ENCODE data around the gene TMC1.

DNA sequence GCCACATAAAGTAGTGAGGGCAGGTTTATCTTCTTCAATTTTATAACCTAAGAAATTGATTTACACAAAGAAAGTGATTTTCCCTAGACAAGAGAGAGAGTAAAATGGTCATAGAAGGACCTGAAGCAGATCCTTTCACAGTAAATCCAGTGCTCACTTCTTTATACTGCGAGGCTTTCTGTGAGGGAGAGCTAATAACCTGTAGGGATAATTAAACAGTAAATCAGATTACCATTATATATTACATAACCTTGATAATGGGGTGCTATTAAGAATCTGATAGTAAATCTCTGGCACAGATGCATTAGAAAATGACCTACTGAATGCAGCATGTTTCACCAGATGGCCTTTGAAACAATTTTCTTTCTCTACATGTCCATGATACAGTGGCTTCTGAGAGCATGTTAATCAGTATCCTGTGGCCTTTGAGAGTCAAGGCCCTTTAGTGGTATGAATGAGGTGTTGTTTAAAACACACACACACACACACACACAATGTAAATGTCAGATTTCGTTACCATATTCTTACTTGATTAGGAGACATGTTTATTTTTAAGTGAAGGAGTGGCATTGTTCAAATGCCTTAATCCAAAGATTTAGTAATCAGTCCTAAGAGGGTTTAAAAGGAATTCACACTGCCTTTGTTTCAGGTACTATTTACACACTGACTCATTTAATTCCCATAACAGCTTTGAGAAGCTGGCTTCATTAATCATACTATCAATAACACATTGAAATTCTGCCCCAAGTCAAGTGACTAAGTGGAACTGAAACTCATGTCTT is 306.7 kb downstream of the TMC1 start:
- TF ChIP-seq, protein P1, sequence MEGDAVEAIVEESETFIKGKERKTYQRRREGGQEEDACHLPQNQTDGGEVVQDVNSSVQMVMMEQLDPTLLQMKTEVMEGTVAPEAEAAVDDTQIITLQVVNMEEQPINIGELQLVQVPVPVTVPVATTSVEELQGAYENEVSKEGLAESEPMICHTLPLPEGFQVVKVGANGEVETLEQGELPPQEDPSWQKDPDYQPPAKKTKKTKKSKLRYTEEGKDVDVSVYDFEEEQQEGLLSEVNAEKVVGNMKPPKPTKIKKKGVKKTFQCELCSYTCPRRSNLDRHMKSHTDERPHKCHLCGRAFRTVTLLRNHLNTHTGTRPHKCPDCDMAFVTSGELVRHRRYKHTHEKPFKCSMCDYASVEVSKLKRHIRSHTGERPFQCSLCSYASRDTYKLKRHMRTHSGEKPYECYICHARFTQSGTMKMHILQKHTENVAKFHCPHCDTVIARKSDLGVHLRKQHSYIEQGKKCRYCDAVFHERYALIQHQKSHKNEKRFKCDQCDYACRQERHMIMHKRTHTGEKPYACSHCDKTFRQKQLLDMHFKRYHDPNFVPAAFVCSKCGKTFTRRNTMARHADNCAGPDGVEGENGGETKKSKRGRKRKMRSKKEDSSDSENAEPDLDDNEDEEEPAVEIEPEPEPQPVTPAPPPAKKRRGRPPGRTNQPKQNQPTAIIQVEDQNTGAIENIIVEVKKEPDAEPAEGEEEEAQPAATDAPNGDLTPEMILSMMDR (IDR thresholded peaks at IDR 0.05), result no peak
- TF ChIP-seq POLR2AphosphoS5 (IDR thresholded peaks at IDR 0.05), result no peak
- TF ChIP-seq POLR2A (IDR thresholded peaks at IDR 0.05), result no peak

All from transverse colon (tissue), 4 donors.